Measurements from ENCODE around the gene LCN12.

LCN12 gene

DNA sequence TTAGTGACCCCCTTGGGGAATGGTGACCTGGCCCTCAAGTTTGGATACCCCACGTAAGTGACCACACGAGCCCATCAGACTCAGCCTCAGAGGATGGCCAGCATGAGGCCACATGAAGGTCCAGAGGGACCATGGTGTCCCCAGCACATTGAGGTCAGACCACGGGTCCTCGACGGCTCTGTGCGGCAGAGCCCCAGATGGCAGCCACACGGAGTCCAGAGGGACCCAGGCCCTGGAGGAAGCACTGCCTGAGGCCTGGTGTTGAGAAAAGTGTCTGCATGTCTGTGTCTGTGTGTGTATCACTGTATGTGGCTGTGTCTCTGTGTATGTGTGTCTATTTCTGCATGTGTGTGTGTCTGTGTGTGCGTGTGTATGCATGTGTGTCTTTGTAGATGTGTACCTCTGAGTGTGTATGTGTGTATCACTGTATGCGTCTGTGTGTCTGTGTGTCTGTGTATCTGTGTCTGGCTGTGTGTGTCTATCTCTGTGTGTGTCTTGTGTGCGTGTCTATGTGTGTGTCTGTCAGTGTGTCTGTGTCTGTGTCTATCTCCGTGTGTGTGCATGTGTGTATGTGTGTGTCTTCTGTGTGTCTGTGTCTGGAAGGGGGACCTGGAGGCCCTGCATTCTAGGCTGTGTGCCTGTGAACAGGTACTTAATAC is 31.7 kb downstream of the LCN12 start:
- in situ Hi-C loops (cut with HindIII; ENCODE audit: low sequenced_read_pairs), result no loop called here

DNA sequence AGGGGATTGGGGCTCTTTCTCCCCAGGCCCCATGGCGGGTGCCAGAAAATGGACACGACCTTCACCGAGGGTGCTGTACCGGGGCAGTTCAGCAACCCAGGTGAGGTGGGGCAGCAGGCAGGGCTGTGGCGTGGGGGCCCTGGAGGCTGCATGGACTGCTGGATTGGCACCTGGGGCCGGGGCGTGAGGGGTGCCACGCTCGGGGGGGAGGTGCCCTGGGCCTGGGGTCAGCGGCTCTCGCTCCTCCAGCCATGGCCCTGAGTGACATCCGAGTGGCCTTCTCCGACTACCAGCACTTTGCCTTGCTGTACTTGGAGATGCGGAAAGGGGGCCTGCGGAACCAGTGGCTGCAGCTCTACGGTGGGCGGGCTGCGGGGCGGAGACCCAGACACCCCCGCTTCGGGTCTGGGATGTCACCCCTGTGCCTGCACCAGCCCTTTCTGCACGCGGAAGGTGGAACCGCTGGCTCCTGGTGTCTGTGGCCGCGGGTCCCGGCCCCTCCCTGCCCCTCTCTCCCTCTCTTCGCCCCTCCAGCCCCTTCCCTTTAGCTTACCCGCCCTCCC is 32.5 kb downstream of the LCN12 start:
- in situ Hi-C loops (cut with HindIII; ENCODE audit: low sequenced_read_pairs), result no loop called here

DNA sequence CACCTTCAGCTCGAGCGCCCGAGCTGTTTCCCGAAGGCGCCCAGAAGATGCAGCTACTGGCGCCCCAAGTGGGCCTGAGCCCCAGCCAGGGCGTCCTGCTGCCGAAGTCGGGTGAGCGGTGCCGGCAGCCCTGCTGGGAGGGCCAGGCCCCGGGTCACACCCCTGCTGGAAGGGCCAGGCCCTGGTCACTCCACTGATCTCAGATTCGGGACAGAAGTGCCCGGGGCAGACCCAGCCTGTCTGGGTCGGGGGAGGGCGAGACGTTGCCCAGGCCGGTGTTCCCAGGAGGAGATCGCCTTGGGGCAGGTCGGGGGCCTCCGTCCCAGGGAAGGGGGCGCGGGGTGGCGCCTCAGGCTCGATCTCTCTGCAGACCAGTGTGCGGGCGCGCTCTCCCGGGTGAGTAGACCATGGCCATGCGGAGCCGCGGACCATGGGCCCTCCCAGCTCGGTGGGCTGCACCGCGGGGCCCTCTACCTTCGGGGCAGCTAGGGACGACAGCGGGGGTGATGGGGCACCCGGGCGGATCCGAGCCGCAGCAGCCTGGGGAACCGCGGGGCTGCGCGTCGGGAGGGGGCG is 33.0 kb downstream of the LCN12 start:
- in situ Hi-C loops (cut with HindIII; ENCODE audit: low sequenced_read_pairs), result no loop called here

DNA sequence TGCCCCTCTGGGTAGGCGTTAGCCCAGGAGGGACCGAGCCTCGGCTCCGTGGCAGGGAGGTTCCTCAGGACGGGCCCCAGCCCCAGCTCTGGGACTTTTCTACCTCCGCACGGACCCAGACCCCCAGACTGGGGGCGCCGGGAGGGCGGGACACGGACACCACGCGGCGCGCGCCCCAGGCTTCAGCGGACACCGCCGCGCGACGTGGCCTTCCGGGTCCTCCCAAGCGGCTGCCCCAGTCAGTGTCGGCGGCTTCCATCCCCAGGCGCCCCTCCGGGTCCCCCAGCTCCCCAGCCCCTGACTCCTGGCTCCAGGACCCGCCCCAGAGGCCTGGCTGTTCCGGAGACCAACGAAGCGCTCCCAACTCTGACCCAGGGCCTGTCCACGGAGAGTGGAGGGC is 33.8 kb downstream of the LCN12 start:
- in situ Hi-C loops (cut with HindIII; ENCODE audit: low sequenced_read_pairs), result no loop called here

DNA sequence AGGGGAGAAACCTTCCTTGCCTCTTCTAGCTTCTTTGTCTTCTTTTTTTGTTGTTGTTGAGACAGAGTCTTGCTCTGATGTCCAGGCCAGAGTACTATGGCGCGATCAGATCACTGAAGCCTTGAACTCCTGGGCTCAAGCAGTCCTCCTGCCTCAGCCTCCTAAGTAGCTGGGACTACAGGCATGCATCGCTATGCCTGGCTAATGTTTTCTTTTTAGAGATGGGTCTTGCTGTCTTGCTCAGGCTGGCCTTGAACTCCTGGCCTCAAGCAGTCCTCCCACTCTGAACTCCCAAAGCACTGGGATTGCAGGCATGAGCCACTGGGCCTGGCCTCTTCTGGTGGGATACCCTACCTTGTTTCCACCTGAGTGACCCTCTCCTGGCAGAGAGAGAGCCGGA is 36.8 kb downstream of the LCN12 start:
- in situ Hi-C loops (cut with HindIII; ENCODE audit: low sequenced_read_pairs), result no loop called here

DNA sequence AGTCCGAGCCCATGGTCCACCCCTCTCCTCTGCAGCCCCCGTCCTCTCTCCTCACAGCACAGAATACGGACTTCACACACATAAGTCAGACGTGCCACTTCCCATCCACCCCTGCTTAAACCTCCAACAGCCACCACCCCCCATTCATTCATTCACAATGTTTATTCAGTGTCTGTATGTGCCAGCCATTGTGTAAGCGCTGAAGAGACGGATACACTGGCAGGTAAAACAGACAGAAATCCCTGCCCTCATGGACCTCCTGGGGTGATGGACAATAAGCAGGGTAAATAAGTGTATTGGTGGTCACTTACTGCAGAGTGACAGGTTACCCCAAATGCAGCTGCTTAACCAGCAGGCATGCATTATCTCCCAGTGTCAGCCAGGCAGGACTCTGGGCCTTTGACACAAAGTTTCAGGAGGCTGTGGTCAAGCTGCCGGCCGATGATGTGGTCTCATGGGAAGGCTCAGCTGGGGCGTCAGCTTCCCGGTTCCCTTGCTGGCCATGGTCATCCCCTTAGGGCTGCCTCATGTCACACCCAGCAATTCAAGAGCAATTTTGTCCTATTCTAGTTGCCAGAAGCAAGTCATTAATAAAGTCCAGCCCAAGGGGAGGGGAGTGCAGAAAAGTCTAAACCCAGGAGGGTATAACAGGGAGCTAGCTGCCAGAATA is 38.3 kb downstream of the LCN12 start:
- in situ Hi-C loops (cut with HindIII; ENCODE audit: low sequenced_read_pairs), result no loop called here

DNA sequence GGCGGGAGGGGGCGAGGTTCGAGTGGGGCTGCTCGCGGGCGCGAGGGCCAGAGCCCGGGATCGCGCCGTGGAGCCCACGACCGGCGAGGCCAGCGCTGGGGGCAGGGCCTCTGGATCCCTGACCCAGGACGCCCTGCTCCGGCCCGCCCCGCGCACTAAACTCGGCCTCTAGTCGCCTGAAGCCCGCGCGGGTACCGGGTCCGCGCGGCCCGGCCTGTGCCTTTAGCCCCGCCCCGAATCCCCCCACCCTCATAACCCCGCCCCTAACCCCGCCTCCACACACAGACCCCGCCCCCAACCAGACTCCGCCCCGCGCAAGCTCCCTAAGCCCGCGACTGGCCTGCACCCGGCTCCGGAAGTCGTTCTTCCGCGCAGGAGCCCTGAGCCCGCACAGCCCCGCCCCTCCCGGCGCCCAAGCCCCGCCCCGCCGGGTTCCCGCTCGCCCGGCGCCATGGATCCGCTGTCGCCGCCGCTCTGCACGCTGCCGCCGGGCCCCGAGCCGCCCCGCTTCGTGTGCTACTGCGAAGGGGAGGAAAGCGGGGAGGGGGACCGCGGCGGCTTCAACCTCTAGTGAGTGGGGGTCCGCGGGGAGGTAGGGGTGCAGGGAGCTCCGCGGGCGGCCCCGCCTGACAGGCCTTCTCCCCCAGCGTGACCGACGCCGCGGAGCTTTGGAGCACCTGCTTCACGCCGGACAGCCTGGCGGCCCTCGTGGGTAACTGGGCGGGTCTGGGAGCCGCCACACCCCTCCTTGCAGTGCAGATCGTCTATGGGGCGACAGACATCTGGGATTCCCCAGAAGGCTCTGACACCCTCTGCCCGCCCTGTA is 40.1 kb downstream of the LCN12 start, which contains the start of gene PAXX:
PAXX (plus strand) TSS at position 430 of the 826 bp plus-strand sequence; CDS start at position 452, 22 bp downstream.
- in situ Hi-C loops (cut with HindIII; ENCODE audit: low sequenced_read_pairs), result no loop called here

DNA sequence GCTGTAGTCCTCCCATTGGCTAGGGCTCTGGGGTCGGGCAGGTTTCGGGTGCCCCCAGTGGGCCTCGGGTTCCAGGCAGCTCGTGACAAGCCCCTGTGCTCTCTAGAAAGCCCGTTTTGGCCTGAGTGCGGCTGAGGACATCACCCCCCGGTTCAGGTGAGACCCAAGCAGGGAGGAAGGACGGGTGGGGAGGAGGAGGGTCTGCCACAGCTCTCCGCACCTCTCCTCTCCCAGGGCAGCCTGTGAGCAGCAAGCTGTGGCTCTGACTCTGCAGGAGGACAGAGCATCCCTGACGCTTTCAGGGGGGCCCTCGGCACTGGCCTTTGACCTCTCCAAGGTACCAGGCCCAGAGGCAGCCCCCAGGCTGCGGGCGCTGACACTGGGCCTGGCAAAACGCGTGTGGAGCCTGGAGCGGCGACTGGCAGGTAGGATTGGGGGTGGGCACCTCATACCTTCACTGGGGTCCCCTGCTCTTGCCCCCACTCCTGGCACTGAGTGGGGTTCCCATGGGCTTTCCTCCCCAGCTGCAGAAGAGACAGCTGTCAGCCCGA is 40.8 kb downstream of the LCN12 start:
- in situ Hi-C loops (cut with HindIII; ENCODE audit: low sequenced_read_pairs), result no loop called here

DNA sequence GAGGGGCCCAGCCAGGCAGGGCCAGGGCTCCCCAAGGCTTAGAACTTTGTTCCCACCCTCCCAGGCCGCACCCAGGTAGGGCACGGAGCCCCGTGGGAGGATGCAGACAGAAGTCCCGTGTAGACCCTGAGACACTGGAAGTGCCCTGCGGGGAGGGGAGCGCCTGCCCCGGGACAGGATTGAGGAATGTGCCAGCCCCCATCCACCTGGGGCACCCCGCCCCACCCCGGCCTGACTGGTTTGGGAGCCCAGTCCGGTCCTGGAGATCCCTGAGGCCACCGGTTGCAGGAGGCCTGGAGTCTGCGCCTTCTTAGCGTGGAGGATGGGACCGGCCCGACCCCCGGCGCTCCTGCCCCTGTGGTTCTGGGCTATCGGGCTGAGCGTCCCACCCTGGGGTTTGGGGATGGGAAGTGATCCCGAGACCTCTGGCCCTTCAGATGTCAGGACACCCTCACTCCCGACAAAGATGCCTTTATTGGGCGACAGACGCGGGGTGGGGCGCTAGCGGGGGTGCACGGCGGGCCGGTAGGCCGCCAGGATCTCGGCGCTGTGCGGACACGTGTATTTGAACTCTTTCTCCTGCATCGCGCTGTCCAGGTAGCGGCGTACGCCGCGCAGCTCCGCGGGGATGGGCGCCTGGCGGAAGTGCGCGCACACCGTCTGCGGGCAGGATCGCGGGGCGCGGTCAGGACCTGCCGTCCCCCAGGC is 42.3 kb downstream of the LCN12 start:
- in situ Hi-C loops (cut with HindIII; ENCODE audit: low sequenced_read_pairs), result no loop called here

DNA sequence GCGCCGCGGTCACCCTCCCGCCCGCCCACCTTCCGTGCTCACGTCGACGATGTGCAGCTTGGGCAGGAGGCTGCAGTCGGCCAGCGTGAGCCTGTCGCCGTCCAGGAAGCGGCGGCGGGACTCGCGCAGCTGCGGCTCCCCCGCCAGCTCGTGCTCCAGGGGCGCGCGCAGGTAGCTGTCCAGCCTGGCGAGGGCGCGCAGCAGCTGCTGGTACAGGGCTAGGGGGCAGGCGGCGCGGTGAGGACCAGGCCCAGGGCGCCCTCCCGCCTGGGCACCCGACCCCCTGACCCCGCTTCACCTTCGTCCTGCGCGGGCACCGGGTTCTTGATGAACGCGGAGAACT is 42.8 kb downstream of the LCN12 start:
- in situ Hi-C loops (cut with HindIII; ENCODE audit: low sequenced_read_pairs), result no loop called here

DNA sequence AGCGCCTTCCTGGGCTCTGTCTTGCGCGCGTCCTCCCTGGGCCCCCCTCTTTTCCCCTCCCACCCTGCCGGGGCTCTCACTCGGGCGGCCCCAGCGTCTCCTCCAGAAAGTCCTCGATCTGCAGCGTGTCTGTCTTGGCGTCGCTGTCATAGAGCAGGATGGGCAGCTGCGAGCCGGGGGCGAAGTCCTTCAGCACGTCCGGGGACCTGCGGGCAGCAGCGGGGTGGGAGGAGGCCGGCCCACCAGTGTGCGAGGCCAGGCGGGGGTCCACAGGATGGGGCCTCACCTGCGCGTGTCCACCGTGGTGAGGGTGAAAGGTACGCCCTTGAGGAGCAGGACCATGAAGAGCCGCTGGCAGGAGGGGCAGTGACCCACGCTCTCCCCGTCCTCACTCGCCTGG is 43.3 kb downstream of the LCN12 start:
- in situ Hi-C loops (cut with HindIII; ENCODE audit: low sequenced_read_pairs), result no loop called here

DNA sequence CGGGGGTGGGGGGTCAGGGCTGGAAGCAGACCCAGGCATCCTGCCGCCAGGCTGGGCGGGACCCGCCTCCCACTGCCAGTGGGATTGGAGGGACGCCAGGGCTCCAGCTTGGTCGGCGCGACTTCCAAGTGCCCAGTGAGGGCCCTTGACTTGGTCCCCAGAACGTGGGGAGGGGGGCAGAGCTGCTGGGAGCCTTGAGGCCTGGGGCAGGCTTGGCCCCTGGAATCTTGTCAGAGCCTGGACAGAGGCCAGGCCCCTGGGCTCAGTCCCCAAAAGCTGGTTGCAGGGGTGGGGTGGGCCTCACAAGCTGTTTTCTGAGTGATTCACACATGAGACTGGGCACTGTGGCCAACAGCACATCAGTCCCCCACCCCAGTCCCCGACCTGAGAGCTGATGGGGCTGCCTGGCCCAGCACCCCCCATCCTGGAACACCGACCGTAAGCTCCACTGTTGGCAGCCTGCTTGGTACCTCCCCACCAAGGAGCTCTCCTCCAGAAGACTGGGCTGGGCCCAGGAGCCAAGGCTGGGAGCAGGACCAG is 43.8 kb downstream of the LCN12 start:
- in situ Hi-C loops (cut with HindIII; ENCODE audit: low sequenced_read_pairs), result no loop called here

DNA sequence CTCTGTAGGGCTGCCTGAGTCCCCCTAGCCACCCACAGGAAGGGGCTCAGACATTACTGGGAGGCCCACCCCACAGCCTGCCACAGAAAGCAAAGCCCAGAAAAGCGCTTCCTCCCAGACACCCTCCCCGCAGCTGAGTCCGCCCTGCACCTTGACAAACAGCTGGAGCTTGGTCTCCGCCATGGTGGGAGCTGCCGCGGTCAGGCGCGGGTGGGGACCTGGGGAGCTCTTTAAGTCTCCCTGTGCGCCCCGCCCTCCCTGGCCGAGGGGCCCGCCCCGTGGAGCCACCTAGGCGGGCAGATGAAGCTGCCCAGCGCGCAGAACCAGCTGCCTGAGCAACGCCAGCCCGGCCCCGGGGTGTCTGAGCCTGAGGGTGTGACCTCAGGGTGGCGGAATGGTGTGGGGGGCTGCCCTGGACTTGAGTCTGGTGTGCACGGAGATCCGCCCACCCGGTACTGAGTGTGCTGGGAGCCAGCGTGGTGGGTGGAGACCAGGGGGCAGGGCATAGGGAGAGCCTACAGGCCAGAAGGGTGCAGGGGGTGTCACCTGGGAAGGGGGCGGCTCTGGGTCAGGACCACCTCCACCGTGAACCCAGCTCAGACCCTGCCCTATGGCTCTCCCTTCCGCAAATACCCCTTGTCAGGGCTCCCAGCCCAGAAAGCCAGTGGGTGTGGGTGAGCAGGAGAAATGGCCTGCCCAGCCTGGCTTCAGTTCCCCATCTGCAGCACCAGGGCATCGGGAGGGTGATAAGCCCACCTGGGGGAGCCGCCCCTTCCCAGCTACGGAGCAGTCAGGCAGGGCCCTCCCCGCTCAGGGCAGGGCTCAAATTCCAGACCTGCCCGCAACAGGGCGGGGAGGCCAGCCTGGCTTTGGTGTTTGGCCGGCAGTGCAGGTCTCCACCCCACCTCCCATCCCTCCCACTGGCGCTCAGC is 44.6 kb downstream of the LCN12 start, which contains the start of gene CLIC3:
CLIC3 (minus strand) TSS at position 208 of the 932 bp plus-strand sequence; CDS start at position 183, 25 bp downstream.
- in situ Hi-C loops (cut with HindIII; ENCODE audit: low sequenced_read_pairs), result no loop called here

DNA sequence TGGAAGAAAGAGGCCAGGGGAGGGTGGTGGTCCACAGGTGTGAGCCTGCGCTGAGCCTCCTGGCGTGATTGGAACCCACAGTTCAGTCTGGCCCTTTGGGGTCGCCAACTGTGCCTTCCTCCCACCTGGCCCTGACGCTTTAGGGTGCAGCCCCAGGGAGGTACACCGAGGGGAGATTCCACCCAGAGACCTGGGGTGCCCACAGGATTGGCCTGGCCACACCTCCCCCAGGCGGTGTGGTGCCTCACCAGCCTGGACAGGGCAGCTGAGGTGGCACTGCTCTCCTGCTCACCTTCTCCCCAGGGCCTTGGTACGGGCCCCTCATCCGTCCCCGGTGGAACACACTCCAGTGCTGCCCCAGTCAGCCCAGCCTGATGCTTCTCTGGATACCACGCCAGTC is 45.3 kb downstream of the LCN12 start:
- in situ Hi-C loops (cut with HindIII; ENCODE audit: low sequenced_read_pairs), result no loop called here

DNA sequence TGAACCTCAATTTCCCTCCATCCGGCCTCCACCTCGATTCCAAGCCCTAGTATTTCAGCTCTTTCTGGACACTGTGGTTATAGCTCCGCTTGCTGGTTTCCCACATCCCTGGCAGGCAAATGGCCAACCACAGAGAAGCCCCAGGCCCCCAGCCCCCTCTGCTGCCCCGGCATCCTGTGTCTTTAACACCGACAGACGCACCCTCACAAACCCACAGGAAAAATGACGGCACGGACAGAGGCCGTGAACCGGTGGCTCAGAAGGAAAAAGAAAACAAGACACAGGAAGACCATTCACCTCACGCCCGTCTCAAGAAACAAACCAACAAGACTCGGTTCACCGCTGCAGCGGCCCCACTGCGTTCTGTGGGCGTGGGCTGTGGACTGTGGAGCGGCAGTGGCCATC is 45.8 kb downstream of the LCN12 start:
- in situ Hi-C loops (cut with HindIII; ENCODE audit: low sequenced_read_pairs), result no loop called here

DNA sequence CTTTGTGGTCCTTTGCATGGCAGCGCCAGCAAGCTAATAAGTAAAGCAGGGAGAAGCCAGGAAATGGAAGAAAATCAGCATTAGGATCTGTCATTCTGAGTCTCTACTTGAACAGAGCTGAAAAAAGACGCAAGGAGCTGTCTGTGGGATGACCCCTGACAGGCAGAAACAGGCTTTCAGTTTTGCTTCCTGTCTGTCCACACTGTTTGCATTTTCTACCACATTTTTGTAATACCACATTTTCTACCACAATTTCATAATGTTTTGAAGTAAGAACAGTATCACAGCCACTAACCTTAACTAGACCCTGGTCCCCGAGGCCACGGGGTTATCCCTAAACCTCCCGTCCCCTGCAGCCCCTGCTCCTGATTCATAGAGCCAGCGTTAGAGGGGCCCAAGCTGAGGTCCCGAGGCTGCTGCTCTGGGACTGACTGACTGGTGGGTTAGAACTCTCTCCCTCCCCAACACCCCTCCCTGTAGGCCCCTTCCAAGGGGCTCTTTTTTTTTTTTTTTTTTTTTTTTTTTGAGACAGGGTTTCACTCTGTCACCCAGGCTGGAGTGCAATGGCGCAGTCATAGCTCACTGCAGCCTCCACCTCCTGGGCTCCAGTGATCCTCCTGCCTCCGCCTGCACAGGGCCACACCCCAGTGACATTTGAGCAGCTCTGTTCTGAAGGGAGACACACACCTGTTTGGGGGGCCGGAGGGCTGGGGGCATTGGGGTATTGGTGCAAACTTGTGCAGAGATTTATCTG is 48.3 kb downstream of the LCN12 start:
- in situ Hi-C loops (cut with HindIII; ENCODE audit: low sequenced_read_pairs), result no loop called here

DNA sequence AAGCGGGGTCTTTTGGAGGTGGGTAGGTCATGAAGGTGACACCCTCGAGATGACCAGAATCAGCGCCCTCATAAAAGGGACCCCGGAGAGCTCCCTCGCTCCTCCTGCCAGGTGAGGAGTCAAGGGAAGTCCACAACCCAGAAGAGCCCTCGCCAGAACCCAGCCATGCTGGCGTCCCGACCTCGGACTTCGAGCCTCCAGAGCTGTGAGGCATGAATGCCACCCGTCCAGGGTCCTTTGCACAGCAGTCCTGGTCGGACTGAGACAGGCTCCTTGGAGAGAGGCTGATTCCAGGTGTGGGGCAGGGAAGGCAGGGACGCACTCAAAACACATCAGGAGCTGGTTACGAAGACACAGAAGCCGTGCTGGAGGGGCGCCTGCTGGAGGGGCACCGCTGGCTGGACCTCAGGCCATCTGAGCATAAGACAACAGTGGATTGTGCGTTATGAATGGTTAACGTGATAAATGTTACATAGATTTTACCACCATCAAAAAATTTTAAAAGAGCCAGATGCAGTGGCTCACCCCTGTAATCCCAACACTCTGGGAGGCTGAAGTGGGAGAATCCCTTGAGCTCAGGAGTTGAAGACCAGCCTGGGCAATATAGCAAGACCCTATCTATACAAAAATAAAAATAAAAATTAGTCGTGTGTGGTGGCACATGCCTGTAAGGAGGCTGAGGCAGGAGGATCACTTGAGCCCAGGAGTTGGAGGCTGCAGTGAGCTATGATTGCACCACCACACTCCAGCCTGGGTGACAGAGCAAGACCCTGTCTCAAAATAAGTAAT is 50.0 kb downstream of the LCN12 start:
- in situ Hi-C loops (cut with HindIII; ENCODE audit: low sequenced_read_pairs), result no loop called here

Measured in endothelial cell of hepatic sinusoid (primary cell).